ENCODE measurements around the gene CFAP97D1.

CFAP97D1 gene

DNA sequence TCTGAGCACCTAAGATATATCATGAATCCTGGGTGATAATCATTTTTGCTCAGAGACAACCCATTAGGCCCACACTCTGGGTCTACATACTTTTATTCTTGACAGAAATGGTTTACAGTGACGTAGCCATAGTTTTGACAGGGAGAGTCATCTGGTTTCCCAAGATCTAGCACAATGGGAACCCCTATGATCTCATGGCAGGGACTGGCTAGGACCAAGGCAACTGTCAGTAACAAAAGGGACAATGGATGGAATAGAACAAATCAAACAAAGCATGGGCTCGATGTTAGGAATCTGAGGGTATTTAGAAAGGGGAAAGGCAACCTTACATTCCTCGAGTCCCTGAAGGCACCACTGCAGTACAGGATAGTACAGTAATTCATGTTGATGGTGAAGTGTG lies 20.5 kb downstream of the CFAP97D1 start:
- DNase-seq: no peak

DNA sequence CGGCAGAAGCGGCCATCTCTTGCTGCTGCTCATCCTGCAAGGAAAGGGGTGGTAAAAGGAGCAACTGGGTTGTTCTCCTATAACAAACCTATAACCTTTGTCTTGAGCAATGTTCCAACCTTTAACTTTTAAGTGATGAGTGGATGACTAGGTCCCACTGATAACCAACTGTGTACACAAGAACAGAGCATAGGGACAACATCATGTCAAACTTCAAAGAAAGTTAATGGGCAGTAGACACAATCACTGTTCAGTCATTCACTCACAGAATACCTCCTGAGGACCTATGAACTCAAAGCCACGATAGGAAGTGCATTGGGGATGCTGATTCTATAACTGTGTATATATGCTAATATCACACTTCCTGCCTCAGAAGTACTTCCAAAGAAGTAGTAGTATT lies 21.6 kb downstream of the CFAP97D1 start:
- DNase-seq: no peak

DNA sequence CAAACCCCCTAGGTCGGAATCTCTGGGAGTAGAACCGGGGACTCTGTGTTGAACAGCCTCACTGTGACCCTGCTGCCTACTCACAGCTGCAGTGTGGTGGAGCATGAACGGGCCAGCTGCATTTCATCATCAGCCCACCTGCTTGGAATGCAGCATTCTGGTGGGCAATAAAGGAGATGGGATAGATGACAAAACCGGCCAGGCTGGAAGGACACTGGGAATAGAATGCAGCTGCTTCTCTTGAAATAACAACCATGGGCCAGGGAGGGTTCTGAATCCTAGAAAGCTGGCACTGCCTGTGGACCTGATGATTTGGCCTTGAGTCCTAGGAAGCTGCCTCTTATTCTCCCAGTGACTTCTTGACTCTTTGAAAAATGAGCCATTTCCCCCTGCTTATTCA lies 23.5 kb downstream of the CFAP97D1 start:
- no peak for DNase-seq

DNA sequence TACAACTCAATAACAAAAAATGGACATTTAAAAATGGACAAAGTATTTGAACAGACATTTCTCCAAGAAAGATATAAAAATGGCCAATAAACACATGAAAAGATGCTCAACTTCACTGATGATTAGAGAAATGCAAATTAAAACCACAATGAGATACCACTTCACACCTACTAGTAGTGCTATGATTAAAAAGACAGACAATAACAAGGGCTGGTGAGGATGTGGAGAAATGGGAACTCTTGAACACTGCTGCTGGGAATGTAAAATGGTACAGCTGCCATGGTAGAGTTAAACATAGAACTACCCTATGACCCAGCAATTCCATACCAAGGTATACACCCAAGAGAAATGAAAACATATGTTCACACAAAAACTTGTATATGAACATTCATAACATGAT lies 24.9 kb downstream of the CFAP97D1 start:
- DNase-seq: no peak

DNA sequence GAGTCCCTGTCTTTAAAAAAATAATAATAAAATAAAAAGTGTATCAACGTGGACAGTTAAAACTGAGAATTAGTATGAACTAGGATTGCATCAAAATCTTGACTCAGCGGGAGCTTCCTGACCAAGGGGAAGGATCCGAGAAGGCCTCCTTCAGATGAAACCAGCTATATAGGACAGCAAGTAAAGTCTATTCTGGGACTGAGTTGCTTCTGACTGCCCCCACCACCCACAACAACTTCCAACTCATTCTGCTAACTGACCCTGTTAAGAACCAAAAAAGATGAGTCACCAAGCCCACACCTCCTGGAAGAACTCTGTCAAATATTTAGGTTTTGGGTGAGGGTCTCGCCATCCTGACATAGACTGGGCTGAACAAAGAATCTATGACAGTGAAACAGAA lies 27.8 kb downstream of the CFAP97D1 start:
- no peak for DNase-seq

DNA sequence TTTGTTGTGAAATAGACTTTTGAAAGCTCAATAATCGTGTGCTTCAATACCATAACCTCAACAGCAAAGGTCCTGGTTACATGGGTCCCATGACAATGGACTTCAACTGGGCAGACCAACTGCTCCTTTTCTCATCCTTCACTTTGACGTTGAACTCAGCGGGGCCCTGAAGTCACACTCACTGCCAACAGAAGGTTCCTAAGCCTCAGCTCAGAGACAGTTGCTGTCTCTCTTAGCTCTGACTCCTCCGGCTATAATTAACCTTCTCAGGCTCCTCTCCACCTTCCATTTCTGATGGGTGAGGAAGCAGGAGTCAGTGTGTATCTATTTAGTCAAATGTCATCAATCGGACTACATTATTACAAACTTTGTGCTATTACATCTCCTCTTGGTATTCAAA lies 28.9 kb downstream of the CFAP97D1 start:
- no peak for DNase-seq

DNA sequence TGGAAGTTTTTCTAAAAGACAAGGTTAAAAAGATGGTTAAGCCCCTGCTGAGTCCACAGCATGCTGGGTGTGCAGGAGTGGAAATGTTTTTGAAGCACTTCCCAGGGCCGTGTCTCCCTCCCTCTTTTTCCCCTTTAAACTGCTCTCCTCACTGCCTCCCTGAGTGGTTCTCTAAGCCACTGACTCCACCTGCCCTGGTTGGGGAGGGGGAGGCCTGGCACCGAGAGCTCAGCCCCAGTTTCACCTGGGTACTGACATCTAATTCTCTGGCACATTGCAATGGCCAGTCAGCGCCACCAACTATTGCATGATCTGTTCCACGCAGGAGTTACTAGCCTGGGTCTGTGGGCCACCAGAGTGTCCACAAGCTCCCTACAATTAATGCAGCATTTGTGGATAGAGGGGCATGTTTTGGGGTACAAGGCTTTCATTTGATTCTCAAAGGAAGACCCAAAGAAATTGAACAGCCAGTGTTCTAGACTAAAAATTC lies 30.0 kb downstream of the CFAP97D1 start:
- no peak for DNase-seq

DNA sequence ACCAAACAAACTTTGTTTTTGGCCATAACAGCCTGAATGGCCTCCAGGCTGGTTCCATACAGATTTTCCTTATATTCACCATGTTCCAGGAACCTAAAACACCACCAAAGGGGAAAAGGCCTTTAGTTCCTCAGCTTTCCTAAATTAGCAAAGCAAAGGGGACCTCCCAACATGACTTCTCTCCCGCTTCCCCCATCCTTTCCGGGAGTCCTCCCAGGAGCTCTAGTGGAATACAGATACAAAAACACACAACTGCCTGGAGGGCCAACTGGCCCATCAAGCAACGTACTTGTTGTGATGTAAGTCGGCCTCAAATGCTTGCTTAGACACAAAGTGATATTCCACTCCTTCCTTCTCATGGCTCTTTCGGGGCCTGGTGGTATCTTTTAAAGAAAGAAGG lies 30.6 kb downstream of the CFAP97D1 start:
- no peak for DNase-seq

DNA sequence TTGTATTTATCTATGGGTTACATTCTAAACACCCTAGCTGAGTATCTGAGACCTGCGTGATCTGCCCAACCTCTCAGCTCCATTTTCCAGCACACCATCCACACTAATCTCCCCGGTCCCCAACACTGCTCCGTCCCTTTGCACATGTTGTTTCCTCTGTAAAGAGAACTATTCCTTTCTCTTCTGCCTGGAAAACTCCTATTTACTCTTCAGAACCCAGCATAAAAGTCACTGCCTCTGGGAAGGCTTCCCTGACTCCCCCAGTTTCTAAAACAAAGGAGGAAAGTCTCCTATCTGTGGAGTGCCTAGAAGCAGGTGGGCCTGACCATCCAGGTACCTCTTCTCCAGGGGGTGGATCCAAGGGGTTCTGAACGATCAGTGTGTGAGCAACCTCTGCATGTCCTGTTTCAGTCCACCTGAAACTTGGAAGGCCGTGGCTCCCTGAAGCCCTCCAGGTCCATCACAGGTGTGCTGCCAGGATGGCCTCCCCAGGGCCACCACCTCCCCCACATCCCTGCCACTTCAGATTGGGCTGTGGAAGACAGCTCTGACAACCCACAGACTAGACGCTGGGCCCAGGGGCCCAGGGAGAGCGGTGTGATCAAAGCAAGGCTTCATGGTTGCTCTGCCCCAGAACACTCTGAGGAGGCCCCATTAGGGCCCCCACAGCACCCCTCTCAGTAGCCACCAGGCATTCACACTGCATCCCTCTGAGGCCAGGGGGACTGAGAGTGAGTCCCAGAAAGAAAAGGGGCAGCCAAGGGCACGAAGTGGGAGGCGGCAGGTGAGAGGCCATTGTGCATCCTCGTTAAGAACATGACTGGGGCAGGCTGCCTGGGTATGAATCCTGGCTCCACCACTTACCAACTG lies 32.4 kb downstream of the CFAP97D1 start:
- DNase-seq: no peak

DNA sequence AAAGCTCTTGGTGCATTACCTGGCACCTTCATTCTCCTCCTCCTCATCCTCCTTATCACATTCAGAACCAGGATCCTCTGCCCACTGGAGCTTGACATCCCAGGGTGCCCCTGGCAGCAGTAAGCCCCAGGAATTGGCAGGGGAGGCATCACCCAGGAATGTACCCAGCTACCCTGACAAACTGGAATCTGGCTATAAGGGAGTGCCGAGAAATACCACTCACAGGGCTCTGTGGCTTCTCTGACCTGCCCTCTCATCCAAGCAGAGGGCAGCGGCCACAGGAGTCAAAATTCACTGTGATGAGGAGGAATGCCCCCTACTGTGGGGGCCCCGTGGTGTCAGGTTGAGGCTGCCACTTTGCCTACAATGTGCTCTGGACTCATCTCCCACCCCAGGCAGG lies 33.2 kb downstream of the CFAP97D1 start:
- no peak for DNase-seq

DNA sequence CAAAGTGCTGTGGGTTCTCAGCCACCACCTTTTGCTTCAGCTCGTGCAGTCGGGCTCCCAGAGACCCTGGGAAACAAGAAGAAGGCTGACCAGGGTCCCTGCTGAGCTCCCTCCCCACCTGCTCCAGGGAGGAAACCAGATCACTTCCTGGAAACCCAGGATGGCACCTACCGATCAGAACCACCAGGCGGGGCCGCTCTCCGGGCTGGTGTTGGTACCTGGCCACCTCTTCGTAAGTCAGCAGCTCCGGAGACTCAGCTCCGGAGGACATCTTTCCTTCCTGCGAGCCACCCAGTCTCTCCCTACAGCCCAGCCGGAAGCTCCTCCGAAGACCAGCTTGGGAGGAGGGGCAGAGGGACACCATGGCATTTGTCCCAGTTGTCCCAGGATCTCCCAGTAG lies 33.8 kb downstream of the CFAP97D1 start:
- DNase-seq: no peak

DNA sequence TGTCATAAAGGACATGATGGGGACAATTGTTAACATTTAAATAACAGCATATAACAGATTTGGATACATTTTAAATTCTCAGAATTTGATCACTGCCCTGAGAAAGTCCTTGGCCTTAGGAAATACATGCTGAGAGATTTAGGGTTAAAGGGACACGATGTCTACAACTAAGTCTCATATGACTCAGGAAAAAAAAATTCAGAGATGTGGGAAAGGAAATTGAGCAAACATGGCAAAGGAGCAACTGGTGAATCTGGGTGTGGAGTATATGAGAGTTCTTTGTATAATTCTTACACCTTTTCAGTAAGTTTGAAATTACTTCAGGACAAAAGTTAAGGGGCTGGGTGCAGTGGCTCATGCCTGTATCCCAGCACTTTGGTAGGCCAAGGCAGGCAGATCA lies 34.5 kb downstream of the CFAP97D1 start:
- no peak for DNase-seq

DNA sequence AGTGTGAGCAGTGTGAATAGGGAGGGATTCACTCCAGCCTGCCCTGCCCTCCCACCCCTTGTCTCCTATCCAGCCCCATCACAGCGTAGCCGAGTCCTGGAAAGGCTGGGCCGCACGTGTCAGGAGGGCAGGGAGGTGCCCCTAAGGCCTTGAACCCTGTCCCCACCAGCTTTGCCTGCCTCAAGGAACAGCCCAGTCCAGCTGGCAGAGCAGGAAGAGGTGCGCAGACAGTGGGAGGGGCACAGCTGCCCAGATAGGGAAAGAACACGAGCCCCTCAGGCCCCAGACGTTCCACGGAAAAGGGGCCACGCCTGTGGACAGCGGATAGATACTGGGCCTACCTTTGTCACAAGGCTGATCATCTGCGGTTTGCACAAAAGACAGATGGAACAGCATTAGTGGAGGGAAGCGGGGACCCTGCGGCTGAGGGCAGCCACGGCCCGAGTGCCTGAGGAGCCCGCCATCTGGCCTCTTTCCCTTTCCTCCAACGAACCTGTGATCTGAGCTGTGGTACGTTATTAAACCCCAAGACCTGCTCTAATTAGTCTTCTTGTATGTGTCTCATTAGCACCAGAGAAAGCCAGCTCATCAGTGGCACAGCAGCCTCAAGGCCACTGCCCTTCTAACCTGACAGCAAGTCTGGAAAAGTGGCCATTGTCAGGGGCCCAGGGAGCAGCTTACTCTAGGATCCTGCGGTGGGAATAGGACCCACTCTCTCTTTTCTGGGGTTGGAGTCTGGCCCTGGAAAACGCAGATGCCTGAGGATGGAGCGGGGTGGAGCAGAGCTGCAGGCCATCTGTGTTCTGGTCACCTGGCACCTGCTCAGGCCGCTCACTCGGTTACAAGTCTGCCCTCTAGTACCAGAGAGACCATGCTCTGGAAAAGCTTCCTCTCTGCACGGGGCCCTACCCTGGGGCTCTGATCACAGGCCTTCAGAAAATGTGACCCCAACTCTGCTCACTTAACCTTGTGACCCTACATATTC lies 36.4 kb downstream of the CFAP97D1 start:
- no peak for DNase-seq

DNA sequence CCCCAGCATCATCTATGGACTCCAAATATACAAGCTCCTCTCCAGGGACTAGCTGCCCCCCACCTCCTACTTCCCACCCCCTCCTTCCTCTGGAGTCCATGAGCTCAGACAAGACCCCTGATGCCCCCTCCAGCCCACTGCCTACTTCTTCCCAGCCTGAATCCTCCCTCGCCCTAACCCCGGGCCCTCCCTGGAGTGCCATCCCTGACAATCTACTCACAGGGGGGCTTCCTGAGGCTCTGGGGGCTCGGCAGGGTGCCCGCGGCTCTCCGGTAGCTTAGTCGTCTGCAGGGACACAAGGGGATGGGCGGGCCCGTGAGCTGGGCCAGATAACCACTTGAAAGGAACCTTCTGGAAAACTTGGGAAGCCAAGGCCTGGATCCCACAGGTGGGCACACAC lies 37.6 kb downstream of the CFAP97D1 start:
- DNase-seq: no peak

DNA sequence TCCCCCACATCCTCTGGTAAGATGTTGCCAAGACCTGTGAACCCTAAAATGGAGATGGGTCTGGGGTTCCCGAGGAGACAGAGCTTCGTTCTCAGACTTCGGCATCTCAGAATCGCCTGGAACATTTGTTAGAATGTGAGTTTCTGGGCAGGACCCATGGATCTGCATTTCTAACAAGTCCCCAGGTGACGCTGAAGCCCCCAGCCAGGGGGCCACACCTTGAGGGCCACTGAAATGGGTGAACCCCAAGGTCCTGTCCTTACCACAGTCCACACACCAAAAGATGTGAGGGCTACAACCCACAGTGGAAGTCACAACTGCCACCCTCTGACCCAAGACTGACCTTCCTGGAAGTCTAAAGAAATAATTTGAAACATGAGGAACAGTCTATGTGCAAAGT lies 38.7 kb downstream of the CFAP97D1 start:
- DNase-seq: no peak

DNA sequence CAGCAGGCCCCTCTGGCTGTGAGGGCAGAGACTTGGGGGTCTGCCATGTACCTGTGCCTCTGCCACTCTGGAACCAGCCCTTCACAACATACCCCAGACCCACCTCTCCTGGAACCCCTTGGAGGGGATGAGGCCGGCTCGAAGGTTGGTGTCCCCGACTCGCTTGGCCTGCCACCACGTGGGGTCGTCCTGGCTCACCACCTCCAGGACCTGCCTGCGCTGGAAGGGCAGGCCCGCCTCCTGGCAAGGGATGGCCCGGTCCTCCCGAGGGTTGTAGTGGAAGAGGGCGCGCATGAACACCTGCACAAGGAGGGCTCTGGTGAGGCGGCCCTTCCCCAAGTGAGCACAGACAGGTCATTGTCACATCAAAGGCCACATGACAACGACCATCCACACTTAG lies 40.5 kb downstream of the CFAP97D1 start:
- DNase-seq: no peak

DNA sequence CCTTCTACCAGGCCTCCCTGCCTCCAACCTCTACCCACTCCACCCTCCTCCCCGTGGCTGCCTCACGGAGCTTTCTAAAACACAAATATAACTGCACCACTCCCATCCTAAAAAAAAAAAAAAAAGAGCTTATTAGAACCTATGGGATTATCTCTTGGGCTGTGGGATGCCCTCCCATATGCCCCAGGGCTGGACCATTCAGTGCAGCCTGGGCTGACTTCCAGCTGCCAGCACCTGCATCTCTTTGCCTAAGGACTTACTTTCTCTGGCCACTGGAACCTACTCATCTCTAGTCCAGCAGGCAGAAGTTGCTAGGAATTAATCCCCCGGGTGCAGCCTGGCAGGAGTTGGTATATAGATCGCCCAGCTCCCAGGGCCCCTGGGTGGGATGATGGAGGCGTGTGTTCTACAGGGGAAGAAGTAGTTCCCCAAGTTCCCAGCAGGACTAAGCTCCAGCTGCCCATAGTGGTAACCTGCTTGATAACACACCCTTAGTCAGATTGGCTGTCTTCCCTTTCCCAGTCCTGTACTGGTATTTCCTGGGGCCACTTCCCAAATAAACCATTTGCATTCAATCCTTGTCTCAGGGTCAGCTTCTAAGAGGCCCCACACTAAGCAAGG lies 42.4 kb downstream of the CFAP97D1 start:
- no peak for DNase-seq

DNA sequence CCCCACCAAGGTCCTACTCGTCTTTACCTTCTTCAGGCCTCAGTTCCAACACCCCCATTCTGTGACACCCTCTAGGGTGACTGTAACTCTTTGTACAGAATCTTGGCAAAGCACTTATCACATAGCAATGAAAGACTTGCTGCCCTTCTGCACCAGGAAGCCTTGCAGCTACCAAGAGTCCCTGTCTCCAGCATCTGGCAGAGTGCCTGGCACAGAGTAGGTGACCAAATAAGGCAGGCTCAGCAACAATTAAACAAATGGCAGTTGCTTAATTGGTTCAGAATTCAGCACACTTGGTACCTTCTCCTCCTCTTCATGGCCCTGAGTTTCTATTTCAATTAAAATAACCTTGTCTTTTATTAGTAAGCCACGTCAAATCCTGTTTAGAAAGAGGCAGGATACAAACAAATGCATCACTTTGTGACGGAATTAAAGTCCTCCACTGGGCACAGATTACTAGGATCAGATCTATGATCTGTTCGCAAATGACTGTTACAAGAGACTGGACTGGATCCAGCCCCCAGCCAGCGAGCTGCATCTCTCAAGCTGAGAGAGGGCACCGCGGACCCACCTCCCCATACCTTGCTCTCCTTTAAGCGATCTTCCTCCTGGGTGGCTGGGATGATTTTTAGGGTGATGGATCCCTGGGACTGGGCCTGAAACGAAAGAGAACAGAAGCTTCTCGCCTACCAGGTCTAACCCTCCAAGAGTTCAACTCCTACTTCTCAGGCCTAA lies 43.3 kb downstream of the CFAP97D1 start:
- DNase-seq: no peak

DNA sequence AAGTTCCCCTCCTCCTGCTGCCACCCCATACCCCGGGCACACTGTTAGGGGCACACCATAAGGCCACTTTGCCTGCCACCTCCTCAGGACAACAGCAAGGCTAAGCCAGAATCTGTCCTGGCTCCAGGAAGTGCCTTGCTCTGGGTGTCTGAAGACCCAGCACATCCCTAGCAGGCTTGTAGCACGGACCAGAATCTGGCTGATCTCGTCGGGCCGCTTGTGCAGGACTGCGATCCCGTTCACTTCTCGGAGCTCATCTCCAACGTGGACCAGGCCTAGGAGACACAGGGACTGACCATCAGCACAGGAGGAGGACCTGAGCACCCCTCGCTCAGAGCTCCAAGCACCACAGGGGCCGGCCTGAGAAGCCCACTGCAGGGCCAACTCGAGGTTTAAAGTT lies 45.3 kb downstream of the CFAP97D1 start:
- no peak for DNase-seq

DNA sequence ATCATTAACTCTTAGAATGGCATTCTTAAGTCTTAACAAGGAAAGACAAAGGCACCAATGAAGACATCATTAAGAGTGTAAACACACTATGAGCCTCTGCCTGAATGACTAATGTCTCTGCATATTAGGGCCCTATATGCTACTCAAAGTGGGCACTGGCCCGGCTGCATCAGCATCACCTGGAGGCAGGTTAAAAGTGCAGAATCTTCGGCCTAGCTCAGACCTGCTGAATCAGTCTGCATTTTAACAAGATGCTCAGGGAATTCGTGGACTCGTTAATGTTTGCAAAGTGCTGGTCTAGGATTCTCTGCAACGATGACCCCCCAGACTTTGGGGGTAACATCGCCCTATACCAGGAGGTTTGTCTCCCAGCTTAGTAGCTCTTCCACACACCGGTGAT lies 46.0 kb downstream of the CFAP97D1 start:
- no peak for DNase-seq

DNA sequence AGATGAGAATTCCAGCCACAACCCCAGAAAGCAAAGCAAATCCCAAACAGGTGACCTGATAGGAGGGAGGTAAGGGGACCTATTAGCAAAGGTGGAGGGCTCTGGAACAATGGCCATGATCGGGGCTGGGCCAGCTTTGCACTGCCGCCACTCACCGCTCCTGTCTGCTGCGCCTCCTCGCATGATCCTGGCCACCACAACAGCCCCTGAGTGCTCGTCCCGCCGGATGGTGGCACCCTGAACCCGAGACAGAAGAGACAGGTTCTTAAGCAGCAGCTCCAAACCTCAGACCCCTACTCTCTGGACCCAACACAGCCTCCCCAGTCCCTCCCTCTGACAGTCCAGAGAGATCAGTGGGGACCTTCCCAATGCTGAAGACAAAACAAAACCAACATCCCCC lies 47.4 kb downstream of the CFAP97D1 start:
- DNase-seq: no peak

DNA sequence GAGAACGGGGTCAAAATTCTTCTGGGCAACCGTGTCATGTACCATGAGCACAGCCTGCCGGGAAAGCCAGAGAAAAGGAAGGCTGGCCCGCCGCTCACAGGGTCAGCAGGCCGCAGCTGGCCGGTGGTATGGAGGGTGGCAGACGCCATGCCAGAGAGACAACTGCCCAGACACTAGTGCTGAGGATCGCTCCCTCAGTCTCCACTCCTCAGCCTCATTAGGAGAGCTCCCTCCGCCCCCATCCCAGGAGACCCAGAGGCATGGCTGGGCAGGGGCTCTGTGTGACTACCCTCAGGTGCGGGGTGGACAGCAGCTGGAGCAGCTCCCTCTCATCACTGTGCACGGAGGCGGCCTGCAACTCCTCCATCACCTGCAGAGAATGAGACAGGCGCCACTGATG lies 49.5 kb downstream of the CFAP97D1 start:
- DNase-seq: no peak

Measured in NCI-H1930 (cell line).